HL-60/S4 (cell line): ENCODE data around the gene MDH1.
"Not testable (repeated sequence)": the region's sequence is repeated elsewhere in the genome, so short reads cannot be mapped to it uniquely, and the experiment has no call there.

Experiments
- in situ Hi-C: fragments of 300-500 bp; cut with MboI; formaldehyde crosslinking; loops from 2 replicates; pipeline ENCODE4 v1.14.3; 2022; ENCODE audit warnings: low sequenced_read_pairs

Gene MDH1

DNA sequence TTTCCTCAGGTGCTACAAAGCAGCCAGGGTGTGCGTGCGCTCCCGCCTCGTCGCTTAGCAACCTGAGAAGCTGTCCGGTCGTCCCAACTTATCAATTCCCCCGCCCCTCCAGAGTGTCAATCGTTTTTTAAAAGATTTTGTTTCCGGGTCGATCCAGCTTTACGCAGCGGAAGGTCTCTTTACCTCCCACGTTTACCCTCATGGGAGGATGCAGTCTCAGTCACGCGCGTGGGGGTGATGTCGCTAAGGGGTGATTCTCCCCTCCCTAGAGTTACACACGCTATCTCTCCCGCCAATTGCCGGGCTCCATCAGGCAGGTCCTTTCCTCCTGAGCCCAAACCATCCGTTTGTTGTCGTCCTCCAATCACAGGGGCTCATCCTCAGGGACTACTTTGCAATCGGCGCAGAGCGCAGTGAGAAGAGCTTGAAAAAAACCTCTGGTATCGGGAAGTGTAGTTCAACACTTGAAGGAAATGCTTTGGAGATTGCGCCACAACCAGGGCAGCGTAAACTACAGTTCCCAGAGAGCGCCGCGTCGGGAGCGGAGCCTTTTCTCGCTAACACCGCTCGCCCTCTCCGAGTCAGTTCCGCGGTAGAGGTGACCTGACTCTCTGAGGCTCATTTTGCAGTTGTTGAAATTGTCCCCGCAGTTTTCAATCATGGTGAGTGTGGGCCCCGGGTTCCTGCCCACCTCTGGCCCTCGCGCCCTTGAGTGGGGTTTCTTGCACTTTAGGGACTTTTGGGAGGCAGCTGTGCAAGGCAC, at the start of gene MDH1, which contains the start of gene WDPCP:
Gene MDH1, plus strand, starts transcription at position 579 of the 763 bp plus-strand sequence. Its CDS starts 81 bp downstream, at position 660.
Gene WDPCP, minus strand, starts transcription at position 93 of the 763 bp plus-strand sequence. CDS start 206 bp downstream, outside the sequence.
- in situ Hi-C loops = no loop called here

DNA sequence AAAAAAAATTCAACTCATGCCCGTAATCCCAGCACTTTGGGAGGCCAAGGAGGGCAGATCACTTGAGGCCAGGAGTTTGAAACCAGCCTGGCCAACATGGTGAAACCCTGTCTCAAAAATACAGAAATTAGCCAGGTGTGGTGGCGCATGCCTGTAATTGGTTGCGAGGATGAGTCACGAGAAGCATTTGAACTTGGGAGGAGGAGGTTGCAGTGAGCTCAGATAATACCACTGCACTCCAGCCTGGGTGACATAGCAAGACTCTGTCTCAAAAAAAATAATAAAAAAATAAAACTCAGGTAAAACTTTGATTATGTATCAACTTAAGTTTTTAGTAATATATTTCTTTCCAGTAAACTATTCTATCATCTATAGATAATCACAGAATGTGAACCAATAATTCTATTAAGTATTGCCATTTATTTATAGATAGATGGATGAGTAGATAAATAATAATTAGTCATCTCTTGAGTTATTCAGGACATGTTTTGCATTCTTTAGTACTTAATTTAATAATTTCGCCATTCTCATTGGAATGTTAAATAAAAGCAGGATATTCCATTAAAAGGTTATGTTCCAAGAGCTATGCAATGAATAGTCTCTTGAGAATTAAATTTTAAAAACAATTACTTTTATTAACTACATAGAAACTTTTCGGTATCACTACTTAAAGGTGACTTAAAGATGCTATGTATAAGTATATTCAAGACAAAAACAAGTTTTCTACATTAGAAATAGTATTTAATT, 49.2 kb upstream of the MDH1 start:
- in situ Hi-C loops = no loop called here

DNA sequence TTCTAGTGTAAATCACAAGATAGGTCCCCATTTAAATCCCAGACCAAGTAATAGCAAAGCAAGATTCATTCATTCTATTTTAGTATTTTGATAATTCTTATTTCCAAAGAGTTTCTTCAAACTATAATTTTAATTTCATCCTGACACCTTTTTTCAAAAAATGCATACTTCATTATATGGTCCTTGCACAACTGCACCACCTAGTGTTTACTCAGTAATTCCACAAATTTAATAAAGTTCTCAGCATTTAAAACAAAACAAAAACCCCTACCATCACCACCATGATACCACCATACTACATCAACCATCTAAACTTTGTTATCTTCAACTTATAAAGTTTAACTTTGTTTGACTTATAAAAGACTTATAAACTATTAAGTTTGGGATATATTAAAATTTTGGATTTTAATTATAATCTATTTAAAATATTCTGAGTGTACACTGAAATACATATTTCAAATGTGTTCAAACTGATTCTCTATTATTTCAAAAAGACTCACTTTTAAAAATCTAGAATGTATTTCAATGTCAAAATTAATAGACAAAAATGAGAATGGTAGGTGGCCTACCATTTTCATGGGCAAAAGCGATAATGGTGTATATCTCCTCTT, 44.6 kb upstream of the MDH1 start:
- in situ Hi-C loops = no loop called here

DNA sequence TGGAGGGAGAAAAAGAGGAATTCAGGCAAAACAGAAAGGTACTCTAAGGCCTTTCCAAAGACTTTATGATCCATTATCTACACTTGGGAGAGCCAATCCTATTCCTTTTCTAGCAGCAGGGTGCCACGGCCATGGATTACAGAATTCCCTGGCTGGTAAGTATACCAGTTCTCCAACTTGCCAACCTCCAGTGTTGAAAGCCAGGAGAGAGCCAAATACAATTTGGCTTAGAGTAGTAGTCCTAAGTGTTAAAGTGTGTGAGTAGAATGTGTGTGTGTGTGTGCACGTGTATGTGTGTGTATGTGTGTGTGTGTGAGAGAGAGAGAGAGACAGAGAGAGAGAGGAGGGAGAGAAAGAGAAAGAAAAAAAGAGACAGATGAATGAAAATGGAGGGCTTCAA, 43.7 kb upstream of the MDH1 start:
- in situ Hi-C loops = no loop called here

DNA sequence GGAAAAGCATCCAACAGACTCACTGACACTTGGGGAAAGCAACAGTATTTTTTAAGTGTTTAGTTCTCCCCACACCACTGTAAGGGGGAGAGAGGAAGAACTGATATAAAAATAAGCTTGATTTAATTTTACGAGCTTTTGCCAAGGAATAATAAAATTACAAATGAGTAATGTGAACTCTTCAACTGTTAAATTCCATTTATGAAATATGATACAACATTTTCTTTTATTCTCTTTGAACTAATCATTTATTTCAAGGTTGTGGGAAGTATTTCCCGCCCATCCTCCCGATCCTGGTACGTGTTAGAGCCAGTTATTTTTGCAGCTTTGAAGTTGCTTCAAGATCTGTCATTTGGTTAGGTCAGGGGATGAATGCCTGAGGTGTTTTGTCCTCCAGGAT, 35.7 kb upstream of the MDH1 start:
- in situ Hi-C loops = no loop called here

DNA sequence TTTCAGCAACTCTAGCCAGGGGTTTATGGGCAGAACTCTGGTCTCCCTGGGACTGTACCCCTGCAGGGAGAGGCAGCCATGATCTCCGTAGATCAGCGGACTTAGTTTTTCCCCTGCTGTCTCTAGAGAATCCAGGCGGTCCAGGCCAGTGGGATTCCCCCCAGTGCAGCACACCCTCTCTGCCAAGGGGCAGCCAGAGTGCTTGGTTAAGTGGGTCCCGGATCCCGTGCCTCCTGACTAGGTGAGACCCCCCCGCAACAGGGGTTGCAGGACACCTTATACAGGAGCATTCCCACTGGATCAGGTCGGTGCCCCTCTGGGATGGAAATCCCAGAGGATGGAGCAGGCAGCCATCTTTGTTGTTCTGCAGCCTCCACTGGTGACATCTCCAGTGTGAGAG, 33.5 kb upstream of the MDH1 start:
- in situ Hi-C loops = no loop called here

DNA sequence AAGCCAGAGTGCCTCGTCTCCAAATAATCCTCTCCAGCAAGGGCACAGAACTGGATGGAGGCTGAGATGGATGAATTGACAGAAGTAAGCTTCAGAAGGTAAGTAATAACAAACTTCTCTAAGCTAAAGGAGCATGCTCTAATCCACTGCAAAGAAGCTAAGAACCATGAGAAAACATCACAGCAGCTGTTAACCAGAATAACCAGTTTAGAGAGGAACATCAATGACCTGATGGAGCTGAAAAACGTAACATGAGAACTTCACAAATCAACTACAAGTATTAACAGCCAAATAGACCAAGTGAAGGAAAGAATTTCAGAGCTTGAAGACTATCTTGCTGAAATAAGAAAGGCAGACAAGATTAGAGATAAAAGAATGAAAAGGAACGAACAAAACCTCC, 32.8 kb upstream of the MDH1 start:
- in situ Hi-C loops = no loop called here

DNA sequence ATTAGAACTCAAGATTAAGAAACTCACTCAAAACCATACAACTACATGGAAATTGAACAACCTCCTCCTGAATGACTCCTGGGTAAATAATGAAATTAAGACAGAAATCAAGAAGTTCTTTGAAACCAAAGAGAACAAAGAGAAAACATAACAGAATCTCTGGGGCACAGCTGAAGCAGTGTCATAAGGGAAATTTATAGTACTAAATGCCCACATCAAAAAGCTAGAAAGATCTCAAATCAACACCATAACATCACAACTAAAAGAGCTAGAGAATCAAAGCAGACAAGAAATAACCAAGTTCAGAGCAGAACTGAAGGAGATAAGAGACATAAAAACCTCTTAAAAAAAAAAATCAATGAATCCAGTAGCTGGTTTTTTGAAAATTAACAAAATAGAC, 30.9 kb upstream of the MDH1 start:
- in situ Hi-C loops = not testable (repeated sequence)

DNA sequence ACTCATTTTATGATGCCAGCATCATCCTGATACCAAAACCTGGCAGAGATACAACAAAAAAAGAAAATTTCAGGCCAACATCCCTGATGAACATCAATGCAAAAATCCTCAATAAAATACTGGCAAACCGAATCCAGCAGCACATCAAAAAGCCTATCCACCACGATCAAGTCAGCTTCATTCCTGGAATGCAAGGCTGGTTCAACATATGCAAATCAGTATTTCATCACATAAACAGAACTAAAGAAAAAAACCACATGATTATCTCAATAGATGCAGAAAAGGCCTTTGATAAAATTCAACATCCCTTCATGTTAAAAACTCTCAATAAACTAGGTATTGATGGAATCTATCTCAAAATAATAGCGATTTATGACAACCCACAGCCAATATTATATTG, 29.8 kb upstream of the MDH1 start:
- in situ Hi-C loops = not testable (repeated sequence)

DNA sequence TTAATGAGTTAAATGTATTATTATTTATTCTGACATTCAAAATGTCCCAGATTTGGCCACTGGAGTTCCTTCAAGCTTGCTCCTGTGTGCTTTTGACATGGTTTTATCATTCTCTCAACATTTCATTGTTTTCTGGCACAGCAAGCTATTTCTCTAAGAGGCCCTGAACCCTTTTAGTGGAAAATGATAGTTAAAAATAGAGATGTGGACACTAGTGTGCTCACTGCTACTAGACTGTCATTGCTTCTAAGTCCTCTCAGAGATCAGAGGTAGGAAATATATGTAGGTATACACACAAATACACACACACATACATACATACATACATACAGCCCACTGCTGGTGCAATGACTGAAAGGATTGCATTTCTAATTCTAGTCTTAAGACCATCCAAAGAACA, 26.0 kb upstream of the MDH1 start:
- in situ Hi-C loops = no loop called here

DNA sequence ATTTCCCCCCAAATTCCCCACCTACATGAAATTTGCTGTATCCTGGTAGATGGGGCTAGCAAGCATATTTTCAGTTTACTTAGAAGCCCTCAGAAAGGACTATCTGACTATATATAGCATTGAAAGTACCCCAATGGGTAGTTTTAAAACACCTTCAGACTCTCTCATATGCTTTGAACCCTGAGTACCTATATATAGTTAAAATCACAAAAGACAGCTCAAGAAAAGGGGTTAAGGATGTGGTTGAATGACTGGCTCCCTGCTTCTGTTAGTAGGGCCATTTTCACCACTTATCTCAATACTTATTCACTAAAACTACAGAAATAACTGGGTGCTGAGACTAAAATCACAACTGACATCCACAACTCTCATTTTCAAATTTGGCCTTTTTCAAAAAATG, 19.0 kb upstream of the MDH1 start:
- in situ Hi-C loops = no loop called here

DNA sequence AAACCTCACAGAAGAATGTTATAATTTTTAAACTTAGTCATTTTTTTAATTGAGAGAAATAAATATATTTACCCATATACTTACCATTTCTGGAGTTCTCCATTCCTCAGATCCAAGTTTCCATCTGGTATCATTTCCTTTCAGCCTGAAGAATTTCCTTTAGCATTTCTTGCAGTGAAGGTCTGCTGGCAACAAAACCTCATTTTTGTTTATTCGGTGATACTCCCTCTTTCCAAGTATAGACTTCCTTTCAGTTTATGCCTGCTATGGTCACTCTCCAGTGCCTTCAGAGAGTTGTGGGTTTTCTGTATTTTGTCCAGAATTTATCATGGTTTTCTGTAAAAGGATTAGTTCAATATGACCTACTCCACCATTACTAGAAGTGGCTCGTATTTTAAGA, 17.5 kb upstream of the MDH1 start:
- in situ Hi-C loops = no loop called here

DNA sequence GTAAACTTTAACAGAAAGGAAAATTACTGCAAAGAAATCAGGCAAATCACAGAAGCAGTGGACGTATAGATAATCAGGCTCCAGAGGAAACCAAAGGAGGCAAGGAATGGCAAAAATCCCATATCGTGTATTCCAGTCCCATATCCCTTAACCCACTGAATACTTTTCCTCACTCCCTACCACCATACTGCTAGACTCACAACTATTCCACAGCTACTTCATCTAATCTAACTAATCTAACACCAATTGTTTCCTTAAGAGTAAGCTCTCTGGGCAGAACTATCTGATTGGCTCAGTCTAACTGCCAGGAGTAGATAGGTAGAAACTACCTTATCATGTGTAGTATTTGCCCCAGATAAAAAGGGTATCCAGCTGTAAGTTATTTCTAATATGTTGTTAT, 16.8 kb upstream of the MDH1 start:
- in situ Hi-C loops = no loop called here

DNA sequence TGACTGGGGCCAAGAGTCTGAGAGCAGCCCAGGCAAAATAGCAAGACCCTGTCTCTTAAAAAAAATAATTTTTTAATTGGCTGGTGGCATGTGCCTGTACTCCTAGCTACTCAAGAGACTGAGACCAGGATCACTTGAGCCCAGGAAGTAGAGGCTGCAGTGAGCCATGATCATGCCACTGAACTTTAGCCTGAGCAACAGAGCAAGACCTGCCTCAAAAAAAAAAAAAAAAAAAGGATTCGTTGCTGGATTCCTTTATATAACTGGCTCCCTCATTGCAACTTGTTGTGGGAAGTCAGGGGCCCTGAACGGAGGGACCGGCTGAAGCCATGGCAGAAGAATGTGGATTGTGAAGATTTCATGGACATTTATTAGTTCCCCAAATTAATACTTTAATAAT, 15.7 kb upstream of the MDH1 start:
- in situ Hi-C loops = not testable (repeated sequence)

DNA sequence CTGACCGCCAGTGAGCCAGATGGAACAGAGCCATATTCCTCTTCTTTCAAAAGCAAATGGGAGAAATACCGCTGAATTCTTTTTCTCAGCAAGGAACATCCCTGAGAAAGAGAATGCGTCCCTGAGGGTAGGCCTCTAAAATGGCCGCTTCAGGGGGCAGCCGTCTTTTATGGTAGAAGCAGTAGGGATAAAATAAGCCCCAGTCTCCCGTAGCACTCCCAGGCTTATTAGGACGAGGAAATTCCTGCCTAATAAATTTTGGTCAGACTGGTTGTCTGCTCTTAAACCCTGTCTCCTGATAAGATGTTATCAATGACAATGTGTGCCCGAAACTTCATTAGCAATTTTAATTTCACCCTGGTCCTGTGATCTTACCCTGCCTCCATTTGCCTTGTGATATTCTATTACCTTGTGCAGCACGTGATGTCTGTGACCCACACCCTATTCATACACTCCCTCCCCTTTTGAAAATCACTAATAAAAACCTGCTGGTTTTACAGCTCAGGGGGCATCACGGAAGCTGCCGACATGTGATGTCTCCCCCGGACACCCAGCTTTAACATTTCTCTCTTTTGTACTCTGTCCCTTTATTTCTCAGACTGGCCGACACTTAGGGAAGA, 14.9 kb upstream of the MDH1 start:
- in situ Hi-C loops = not testable (repeated sequence)

DNA sequence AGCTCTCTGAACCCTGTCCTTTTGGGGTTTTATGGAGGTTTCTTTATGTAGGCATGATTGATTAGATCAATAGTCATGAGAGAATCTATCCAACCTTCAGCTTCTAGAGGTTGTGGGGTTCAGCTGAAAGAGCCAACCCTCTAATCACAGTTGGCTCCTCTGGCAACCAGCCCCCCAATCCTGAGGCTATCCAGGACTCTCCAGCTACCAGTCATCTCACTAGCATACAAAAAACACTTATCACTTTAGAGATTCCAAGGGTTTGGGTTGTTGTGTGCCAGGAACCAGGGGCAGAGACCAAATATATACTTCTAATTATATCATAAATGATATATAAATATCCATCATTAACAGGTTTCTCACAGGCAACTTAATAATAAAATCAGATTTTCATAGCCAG, 12.2 kb upstream of the MDH1 start:
- in situ Hi-C loops = no loop called here

DNA sequence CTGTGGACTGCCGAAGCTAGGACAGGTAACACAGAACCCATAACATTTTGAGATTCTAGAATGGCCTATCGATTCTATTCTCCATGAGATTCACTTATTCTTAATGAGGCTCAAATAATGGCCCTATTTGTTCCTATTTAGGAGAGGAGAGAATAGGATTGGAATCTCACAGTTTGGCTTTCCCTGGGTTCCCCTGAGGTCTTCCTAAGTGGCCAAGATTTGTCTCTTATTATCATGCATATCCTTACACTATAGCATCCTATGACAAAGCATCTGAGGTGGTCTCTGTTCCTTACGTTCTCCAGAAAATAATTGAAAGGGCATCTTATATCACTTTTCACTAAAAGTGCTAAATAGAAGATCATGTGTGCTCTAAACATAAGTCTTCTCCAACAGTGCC, 10.0 kb upstream of the MDH1 start:
- in situ Hi-C loops = no loop called here

DNA sequence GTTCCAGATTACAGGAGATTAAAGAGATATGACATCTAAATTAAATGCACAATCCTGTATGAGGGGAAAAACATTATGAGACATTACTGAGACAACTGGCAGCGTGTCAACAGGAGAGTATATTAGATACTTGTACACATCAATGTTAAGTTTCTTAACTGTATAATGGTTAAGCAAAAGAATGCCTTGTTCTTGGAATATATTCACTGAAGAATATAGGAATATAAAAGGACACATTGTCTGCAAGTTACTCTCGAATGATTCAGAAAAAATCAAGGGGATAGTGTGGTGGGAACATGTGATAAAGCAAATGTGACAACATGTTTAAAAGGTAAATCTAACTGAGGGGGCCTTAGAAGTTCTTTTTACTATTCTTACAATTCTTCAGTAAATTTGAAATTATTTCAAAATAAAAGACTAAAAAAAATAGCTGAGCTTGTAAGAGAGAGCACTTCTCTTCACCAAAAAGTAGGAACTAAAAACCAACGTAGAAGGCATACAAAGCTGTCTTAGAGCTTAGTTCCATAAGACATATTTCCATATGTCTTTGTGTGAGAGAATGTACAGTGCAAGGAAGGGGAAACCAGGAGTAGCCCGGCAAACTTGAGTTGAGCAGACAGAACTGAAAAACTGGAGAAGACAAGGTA, 8.0 kb upstream of the MDH1 start:
- in situ Hi-C loops = no loop called here

DNA sequence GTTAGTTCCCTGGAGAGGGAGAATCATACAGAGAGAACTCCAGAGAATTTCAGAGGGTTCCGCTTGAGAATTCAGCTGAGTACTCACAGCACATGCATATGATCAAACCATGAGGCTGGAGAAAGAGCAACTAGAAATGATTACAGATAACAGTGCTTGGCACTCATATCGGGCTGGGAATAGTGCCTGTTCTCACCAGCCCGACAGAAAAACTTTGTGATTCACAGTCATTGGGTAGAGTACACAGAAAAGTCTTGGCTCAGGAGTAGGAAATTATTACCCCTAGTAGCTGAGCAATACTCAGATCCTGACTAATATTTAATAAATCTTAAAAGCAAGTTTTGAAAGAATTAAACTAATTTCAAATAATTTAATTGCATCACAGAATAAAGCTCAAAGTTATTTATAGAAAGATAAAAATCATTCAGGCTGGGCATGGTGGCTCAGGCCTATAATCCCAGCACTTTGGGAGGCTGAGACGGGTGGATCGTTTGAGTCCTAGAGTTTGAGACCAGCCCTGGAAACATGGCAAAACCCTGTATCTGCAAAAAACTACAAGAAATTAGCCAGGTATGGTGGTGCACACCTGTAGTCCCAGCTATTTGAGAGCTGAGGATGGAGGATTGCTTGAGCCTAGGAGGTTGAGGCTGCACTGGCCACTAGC, 7.3 kb upstream of the MDH1 start:
- in situ Hi-C loops = no loop called here

DNA sequence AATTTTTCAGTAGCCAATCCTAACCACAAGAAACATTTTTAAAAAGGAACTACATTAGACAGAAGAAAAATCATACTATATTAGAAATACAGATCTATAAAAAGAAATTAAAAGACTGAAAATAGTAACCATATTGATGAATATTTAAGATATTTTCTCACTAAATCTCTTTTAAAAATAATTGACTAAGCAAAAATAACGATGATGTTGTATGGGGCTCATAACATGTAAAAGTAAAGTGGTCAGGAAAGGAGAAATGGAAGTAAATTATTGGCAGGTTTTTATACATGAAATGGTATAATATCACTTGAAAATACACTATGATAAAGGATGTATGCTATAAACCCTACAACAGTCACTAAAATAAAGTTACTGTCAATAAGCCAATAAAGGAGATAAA, 5.9 kb upstream of the MDH1 start:
- in situ Hi-C loops = no loop called here
